ENCODE data around the gene KRTAP4-7.
"Not testable (repeated sequence)": the region's sequence is repeated elsewhere in the genome, so short reads cannot be mapped to it uniquely, and the experiment has no call there.

Gene KRTAP4-7

GRCh38 chr17:41058741-41059140 is 25.2 kb upstream of the KRTAP4-7 start:
- Histone ChIP-seq H3K36me3 (ENCODE audit: insufficient read depth, low read length) (no peaks in the 10 kb centered on the region), H3K4me1 (ENCODE audit: insufficient read depth, low read length) (0 out of 2 replicates have a peak, but pooled peaks cover 4% of the 10 kb centered on the region), H3K9ac (ENCODE audit: low read depth, low read length) (no peak overlapping the region), H3K9me3 (ENCODE audit: control insufficient read depth, insufficient read depth, low read length) (no peaks in the 10 kb centered on the region; the same call in 1 of the 2 replicates)

- H3K9me3 ChIP-seq (ENCODE audit: control insufficient read depth, insufficient read depth, low read length); H3K36me3 ChIP-seq (ENCODE audit: insufficient read depth, low read length); H3K4me1 ChIP-seq (ENCODE audit: insufficient read depth, low read length); H3K9ac ChIP-seq (ENCODE audit: low read depth, low read length): not testable (repeated sequence)
Observed at GRCh38 chr17:41059276-41060051, 24.5 kb upstream of the KRTAP4-7 start.

GRCh38 chr17:41060052-41060604 is 23.8 kb upstream of the KRTAP4-7 start, which contains the start of gene KRTAP2-3:
TSS of gene KRTAP2-3 (minus strand) at chr17:41060114. CDS start at chr17:41060050, 64 bp downstream.
- Histone ChIP-seq H3K36me3 (ENCODE audit: insufficient read depth, low read length) (no peaks in the 10 kb centered on the region), H3K9me3 (ENCODE audit: control insufficient read depth, insufficient read depth, low read length) (no peaks in the 10 kb centered on the region), H3K4me1 (ENCODE audit: insufficient read depth, low read length) (0 out of 2 replicates have a peak, but pooled peaks cover 4% of the 10 kb centered on the region), H3K9ac (ENCODE audit: low read depth, low read length) (no peak within 1 kb of the TSS)

GRCh38 chr17:41061964-41062363 is 22.0 kb upstream of the KRTAP4-7 start:
- Histone ChIP-seq H3K9ac (ENCODE audit: low read depth, low read length) (no peak overlapping the region), H3K4me1 (ENCODE audit: insufficient read depth, low read length) (0 out of 2 replicates have a peak, but pooled peaks cover 4% of the 10 kb centered on the region), H3K36me3 (ENCODE audit: insufficient read depth, low read length) (no peaks in the 10 kb centered on the region), H3K9me3 (ENCODE audit: control insufficient read depth, insufficient read depth, low read length) (no peaks in the 10 kb centered on the region)

- Histone ChIP-seq H3K36me3 (ENCODE audit: insufficient read depth, low read length) (no peaks in the 10 kb centered on the region), H3K9me3 (ENCODE audit: control insufficient read depth, insufficient read depth, low read length) (no peaks in the 10 kb centered on the region), H3K4me1 (ENCODE audit: insufficient read depth, low read length) (0 out of 2 replicates have a peak, but pooled peaks cover 4% of the 10 kb centered on the region), H3K9ac (ENCODE audit: low read depth, low read length) (no peak overlapping the region)
Observed at GRCh38 chr17:41063449-41063848, 20.5 kb upstream of the KRTAP4-7 start.

- no peak overlapping the region for H3K9ac ChIP-seq (ENCODE audit: low read depth, low read length)
- H3K36me3 ChIP-seq (ENCODE audit: insufficient read depth, low read length) = no peaks in the 10 kb centered on the region
- 0 out of 2 replicates have a peak, but pooled peaks cover 4% of the 10 kb centered on the region for H3K4me1 ChIP-seq (ENCODE audit: insufficient read depth, low read length)
- H3K9me3 ChIP-seq (ENCODE audit: control insufficient read depth, insufficient read depth, low read length) = no peaks in the 10 kb centered on the region
Observed at GRCh38 chr17:41064301-41064700, 19.6 kb upstream of the KRTAP4-7 start.

GRCh38 chr17:41065016-41065689 is 18.8 kb upstream of the KRTAP4-7 start:
- H3K9ac ChIP-seq (ENCODE audit: low read depth, low read length); H3K4me1 ChIP-seq (ENCODE audit: insufficient read depth, low read length): not testable (repeated sequence)

GRCh38 chr17:41065829-41066624 is 17.9 kb upstream of the KRTAP4-7 start, which contains the start of gene KRTAP2-4:
TSS of gene KRTAP2-4 (minus strand) at chr17:41065879. CDS start at chr17:41065845, 34 bp downstream.
- no peaks in the 10 kb centered on the region for H3K36me3 ChIP-seq (ENCODE audit: insufficient read depth, low read length)
- H3K4me1 ChIP-seq (ENCODE audit: insufficient read depth, low read length) = no peaks in the 10 kb centered on the region
- H3K9me3 ChIP-seq (ENCODE audit: control insufficient read depth, insufficient read depth, low read length) = no peaks in the 10 kb centered on the region
- H3K9ac ChIP-seq (ENCODE audit: low read depth, low read length) = no peak within 1 kb of the TSS

More at GRCh38 chr17:41065016-41065689, 18.8 kb upstream of the KRTAP4-7 start:
- not testable (repeated sequence) for H3K36me3 ChIP-seq (ENCODE audit: insufficient read depth, low read length); H3K9me3 ChIP-seq (ENCODE audit: control insufficient read depth, insufficient read depth, low read length)

GRCh38 chr17:41067281-41067680 is 16.7 kb upstream of the KRTAP4-7 start:
- no peaks in the 10 kb centered on the region for H3K4me1 ChIP-seq (ENCODE audit: insufficient read depth, low read length)
- H3K9ac ChIP-seq (ENCODE audit: low read depth, low read length) = no peak overlapping the region
- H3K36me3 ChIP-seq (ENCODE audit: insufficient read depth, low read length) = no peaks in the 10 kb centered on the region
- H3K9me3 ChIP-seq (ENCODE audit: control insufficient read depth, insufficient read depth, low read length) = no peaks in the 10 kb centered on the region

GRCh38 chr17:41069031-41069430 is 14.9 kb upstream of the KRTAP4-7 start:
- Histone ChIP-seq H3K36me3 (ENCODE audit: insufficient read depth, low read length) (no peaks in the 10 kb centered on the region), H3K9me3 (ENCODE audit: control insufficient read depth, insufficient read depth, low read length) (no peaks in the 10 kb centered on the region), H3K9ac (ENCODE audit: low read depth, low read length) (no peak overlapping the region), H3K4me1 (ENCODE audit: insufficient read depth, low read length) (no peaks in the 10 kb centered on the region)

GRCh38 chr17:41071606-41072360 is 12.2 kb upstream of the KRTAP4-7 start:
- Histone ChIP-seq H3K9ac (ENCODE audit: low read depth, low read length) (no peak overlapping the region), H3K36me3 (ENCODE audit: insufficient read depth, low read length) (no peaks in the 10 kb centered on the region), H3K9me3 (ENCODE audit: control insufficient read depth, insufficient read depth, low read length) (no peaks in the 10 kb centered on the region), H3K4me1 (ENCODE audit: insufficient read depth, low read length) (no peaks in the 10 kb centered on the region)

- H3K9me3 ChIP-seq (ENCODE audit: control insufficient read depth, insufficient read depth, low read length) = no peaks in the 10 kb centered on the region
- H3K36me3 ChIP-seq (ENCODE audit: insufficient read depth, low read length) = no peaks in the 10 kb centered on the region
- H3K4me1 ChIP-seq (ENCODE audit: insufficient read depth, low read length) = no peaks in the 10 kb centered on the region
- H3K9ac ChIP-seq (ENCODE audit: low read depth, low read length) = no peak overlapping the region
Observed at GRCh38 chr17:41073676-41074075, 10.3 kb upstream of the KRTAP4-7 start.

- Histone ChIP-seq H3K36me3 (ENCODE audit: insufficient read depth, low read length) (no peaks in the 10 kb centered on the region), H3K4me1 (ENCODE audit: insufficient read depth, low read length) (no peaks in the 10 kb centered on the region), H3K9ac (ENCODE audit: low read depth, low read length) (no peak overlapping the region), H3K9me3 (ENCODE audit: control insufficient read depth, insufficient read depth, low read length) (no peaks in the 10 kb centered on the region)
Observed at GRCh38 chr17:41076788-41077187, 7.2 kb upstream of the KRTAP4-7 start.
